MG63 (cell line): ENCODE data around the gene ALG11. TPM values are rescaled to one million over a fixed set of nuclear protein-coding genes. Genes with fewer than 3 reads are reported as not detected.
"Not testable (repeated sequence)": the region's sequence is repeated elsewhere in the genome, so short reads cannot be mapped to it uniquely, and the experiment has no call there.

Source experiments
- DNase-seq: peaks from one replicate; pipeline ENCODE4 v3.0.0-alpha.2; 2020
- H3K27me3 ChIP-seq: fragments of 250-450 bp; sonication (Bioruptor Pico); 2 replicates; pipeline ENCODE4 v1.5.1; 2020; ENCODE audit warnings: mild to moderate bottlenecking, moderate library complexity
- H3K36me3 ChIP-seq: fragments of 250-450 bp; sonication (Bioruptor Pico); 2 replicates; pipeline ENCODE4 v1.5.1; 2020; ENCODE audit warnings: mild to moderate bottlenecking, moderate library complexity
- H3K4me3 ChIP-seq: fragments of 250-450 bp; sonication (Bioruptor Pico); 2 replicates; pipeline ENCODE4 v1.5.1; 2020; ENCODE audit warnings: mild to moderate bottlenecking, moderate library complexity
- H3K9me3 ChIP-seq: fragments of 250-450 bp; sonication (Bioruptor Pico); 2 replicates; pipeline ENCODE4 v1.5.1; 2020; ENCODE audit warnings: mild to moderate bottlenecking, moderate library complexity
- total RNA-seq: library from RNA; depleted of rRNA; stranded (reverse); fragments of >200 nt; shearing (Covaris generic); gene quantifications from 2 replicates; pipeline ENCODE4 v1.2.3, GENCODE V29; 2014; ENCODE audit warnings: low replicate concordance

The ALG11 gene
- total RNA-seq, 1 experiment from 2014 or later, result 9.6 TPM

- H3K9me3 ChIP-seq, result no peaks in the 10 kb centered on the region
- peak within 1 kb of the TSS; percentile 77 for H3K4me3 ChIP-seq
- H3K27me3 ChIP-seq, result peaks cover 11% of the 10 kb centered on the region
- H3K36me3 ChIP-seq, result no peaks in the 10 kb centered on the region; the same call in 1 of the 2 replicates
- peak; percentile 9 for DNase-seq
Observed at GRCh38 chr13:52010890-52011631, 1.1 kb upstream of the ALG11 start, which contains the start of gene ATP7B. Gene ATP7B, minus strand, starts transcription at chr13:52011450. Its CDS starts 113 bp downstream, at chr13:52011337.

DNA sequence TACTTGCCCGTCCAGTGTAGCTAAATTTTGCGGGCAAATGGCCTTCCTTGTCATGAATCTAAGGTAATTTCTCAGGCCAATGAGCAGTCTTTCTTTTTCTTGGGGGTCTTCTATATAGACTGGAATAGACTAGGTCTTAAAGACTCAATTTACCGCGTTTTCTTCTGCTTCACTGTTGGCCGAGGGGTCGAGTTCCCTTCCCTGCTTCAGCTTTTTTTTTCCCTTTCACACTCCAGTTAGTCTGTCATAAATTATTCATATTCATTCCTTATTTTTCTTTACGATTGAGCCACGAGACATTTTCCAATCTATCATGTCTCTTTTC lies 276 bp downstream of the ALG11 start:
- Histone ChIP-seq H3K9me3 (no peaks in the 10 kb centered on the region), H3K36me3 (peaks cover 3% of the 10 kb centered on the region), H3K4me3 (peak overlapping the region; percentile 77), H3K27me3 (peaks cover 11% of the 10 kb centered on the region)
- DNase-seq, result no peak

DNA sequence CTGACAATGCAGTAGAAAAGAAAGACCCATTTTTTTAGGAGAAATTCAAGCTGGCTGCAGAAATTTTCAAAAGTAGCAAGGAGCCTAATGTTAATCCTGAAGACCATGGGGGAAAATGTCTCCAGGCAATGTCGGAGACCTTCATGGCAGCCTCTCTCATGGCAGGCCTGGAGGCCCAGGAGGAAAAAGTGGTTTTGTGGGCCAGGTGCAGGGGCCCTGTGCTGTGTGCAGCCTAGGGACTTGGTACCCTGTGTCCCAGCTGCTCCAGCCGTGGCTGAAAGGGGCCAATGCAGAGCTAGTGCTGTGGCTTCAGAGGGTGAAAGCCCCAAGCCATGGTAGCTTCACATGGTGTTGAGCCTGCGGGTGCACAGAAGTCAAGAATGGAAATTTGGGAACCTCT lies 4.1 kb downstream of the ALG11 start:
- no peak for DNase-seq
- peaks cover 20% of the 10 kb centered on the region for H3K36me3 ChIP-seq
- no peak overlapping the region for H3K4me3 ChIP-seq
- H3K27me3 ChIP-seq, result peaks cover 2% of the 10 kb centered on the region; the same call in 1 of the 2 replicates
- H3K9me3 ChIP-seq, result no peaks in the 10 kb centered on the region

GRCh38 chr13:52020191-52020590 lies 8.0 kb downstream of the ALG11 start:
- H3K36me3 ChIP-seq, result peaks cover 35% of the 10 kb centered on the region
- H3K4me3 ChIP-seq, result no peak overlapping the region
- no peaks in the 10 kb centered on the region for H3K27me3 ChIP-seq
- no peak for DNase-seq
- H3K9me3 ChIP-seq, result no peaks in the 10 kb centered on the region

GRCh38 chr13:52022356-52022755 lies 10.2 kb downstream of the ALG11 start:
- DNase-seq, result no peak
- Histone ChIP-seq H3K27me3 (no peaks in the 10 kb centered on the region), H3K4me3 (no peak overlapping the region), H3K9me3 (no peaks in the 10 kb centered on the region), H3K36me3 (peaks cover 41% of the 10 kb centered on the region)

DNA sequence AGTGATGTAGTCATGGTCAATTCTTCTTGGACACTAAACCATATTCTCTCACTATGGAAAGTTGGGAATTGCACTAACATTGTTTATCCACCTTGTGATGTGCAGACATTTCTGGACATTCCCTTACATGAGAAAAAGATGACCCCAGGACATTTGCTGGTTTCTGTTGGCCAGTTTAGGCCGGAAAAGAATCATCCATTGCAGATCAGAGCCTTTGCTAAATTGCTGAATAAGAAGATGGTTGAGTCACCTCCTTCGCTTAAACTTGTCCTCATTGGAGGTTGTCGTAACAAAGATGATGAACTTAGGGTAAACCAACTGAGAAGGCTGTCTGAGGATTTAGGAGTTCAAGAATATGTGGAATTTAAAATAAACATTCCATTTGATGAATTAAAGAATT lies 12.3 kb downstream of the ALG11 start, which contains the start of gene UTP14C:
Gene UTP14C, plus strand, starts transcription at position 211 of the 400 bp plus-strand sequence. CDS start 4,114 bp downstream, outside the sequence.
- Histone ChIP-seq H3K27me3 (no peaks in the 10 kb centered on the region), H3K4me3 (no peak within 1 kb of the TSS), H3K9me3 (no peaks in the 10 kb centered on the region), H3K36me3 (peaks cover 35% of the 10 kb centered on the region)
- DNase-seq, result no peak

GRCh38 chr13:52025475-52026245 lies 13.5 kb downstream of the ALG11 start:
- H3K4me3 ChIP-seq, result no peak overlapping the region
- H3K36me3 ChIP-seq, result peaks cover 27% of the 10 kb centered on the region
- DNase-seq, result no peak
- no peaks in the 10 kb centered on the region for H3K9me3 ChIP-seq
- no peaks in the 10 kb centered on the region for H3K27me3 ChIP-seq

GRCh38 chr13:52026246-52026626 lies 14.0 kb downstream of the ALG11 start:
- DNase-seq, result no peak
- Histone ChIP-seq H3K27me3 (no peaks in the 10 kb centered on the region), H3K9me3 (no peaks in the 10 kb centered on the region), H3K4me3 (no peak overlapping the region), H3K36me3 (peaks cover 27% of the 10 kb centered on the region)

- H3K4me3 ChIP-seq, result no peak overlapping the region
- H3K27me3 ChIP-seq, result no peaks in the 10 kb centered on the region
- DNase-seq, result no peak
- H3K9me3 ChIP-seq, result no peaks in the 10 kb centered on the region
- H3K36me3 ChIP-seq, result peaks cover 24% of the 10 kb centered on the region
Observed at GRCh38 chr13:52027832-52028231, 15.6 kb downstream of the ALG11 start.

GRCh38 chr13:52029569-52029968 lies 17.4 kb downstream of the ALG11 start:
- H3K4me3 ChIP-seq, result no peak overlapping the region
- peaks cover 17% of the 10 kb centered on the region for H3K36me3 ChIP-seq
- no peak for DNase-seq
- H3K9me3 ChIP-seq, result no peaks in the 10 kb centered on the region
- H3K27me3 ChIP-seq, result no peaks in the 10 kb centered on the region

DNA sequence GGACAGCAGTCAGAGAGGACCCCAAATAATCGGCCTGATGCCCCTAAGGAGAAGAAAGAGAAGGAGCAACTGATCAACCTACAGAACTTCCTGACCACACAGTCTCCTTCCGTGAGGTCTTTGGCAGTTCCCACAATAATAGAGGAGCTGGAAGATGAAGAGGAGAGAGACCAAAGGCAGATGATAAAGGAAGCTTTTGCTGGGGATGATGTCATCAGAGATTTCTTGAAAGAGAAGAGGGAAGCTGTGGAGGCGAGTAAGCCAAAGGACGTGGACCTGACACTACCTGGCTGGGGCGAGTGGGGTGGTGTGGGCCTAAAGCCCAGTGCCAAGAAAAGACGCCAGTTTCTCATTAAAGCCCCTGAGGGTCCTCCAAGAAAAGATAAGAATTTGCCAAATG lies 18.2 kb downstream of the ALG11 start:
- not testable (repeated sequence) for H3K27me3 ChIP-seq, H3K4me3 ChIP-seq, DNase-seq, H3K9me3 ChIP-seq
- peaks cover 10% of the 10 kb centered on the region for H3K36me3 ChIP-seq

DNA sequence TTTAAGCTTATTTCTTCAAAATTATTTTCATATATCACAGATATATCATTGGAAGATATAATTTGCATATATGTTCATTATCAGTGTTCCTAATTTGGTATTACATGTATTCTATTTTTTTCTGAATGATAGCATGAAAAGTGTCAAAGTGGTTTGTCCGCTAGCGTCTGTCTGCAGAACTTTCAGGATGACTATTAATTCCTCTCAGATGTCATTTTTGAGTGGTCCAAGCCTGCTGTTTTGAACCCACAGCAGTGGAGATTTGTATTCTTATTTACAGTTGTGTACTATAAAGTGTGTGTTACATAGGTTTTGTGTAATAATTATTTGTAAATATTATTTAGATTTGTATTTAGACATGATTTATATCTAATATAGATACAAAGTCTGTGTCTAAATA lies 20.8 kb downstream of the ALG11 start:
- H3K27me3 ChIP-seq, result no peaks in the 10 kb centered on the region
- H3K9me3 ChIP-seq, result no peaks in the 10 kb centered on the region
- H3K36me3 ChIP-seq, result peaks cover 3% of the 10 kb centered on the region; the same call in 1 of the 2 replicates
- H3K4me3 ChIP-seq, result no peak overlapping the region
- no peak for DNase-seq

DNA sequence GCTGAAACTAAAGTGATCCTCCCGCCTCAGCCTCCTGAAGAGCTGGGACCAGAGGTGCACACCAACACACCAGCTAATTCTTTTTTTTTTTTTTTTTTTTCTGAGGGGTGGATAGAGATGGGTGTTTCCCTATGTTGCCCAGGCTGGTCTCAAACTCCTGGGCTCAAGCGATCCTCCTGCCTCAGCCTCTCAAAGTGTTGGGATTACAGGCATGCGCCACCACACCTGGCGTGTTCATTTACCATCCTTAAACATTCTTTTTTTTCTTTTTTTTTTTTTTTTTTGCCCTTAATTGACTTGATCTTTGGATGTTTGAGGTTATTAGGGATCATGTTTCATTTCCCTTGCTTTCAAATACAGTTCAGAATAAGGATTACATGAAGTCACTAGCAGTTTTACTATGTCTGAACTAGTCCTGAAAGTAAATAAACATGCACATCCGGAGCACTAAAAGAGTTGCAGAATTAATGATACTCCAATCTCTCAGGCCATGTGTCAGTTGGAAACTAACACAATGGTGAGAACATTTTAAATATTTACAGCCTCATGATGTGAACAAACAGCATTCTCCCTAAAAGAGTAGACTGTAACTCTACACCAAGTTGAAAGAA lies 22.5 kb downstream of the ALG11 start:
- no peak for DNase-seq
- H3K27me3 ChIP-seq, result no peaks in the 10 kb centered on the region
- no peaks in the 10 kb centered on the region for H3K36me3 ChIP-seq
- no peaks in the 10 kb centered on the region for H3K9me3 ChIP-seq
- no peak overlapping the region for H3K4me3 ChIP-seq

DNA sequence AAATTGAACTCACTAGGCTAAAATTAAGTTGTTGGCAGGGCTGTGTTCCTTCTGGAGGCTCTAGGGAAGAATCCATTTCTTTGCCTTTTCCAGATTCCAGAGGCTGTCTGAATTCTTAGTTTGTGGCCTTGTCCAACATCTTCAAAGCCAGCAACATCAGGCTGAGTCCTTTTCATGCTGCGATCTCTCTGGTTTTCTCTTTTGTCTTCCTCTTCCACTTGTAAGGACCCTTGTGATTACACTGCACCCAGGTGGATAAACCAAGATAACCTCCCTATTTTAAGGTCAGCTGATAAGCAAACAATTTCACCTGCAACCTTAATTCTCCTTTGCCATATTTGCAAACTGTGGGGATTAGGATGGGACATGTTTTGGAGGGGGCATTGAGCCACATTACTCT lies 23.8 kb downstream of the ALG11 start:
- Histone ChIP-seq H3K9me3 (no peaks in the 10 kb centered on the region), H3K4me3 (no peak overlapping the region), H3K27me3 (no peaks in the 10 kb centered on the region), H3K36me3 (no peaks in the 10 kb centered on the region)
- DNase-seq, result no peak

GRCh38 chr13:52043675-52044074 lies 31.5 kb downstream of the ALG11 start:
- Histone ChIP-seq H3K9me3 (peaks cover 3% of the 10 kb centered on the region; the same call in 1 of the 2 replicates), H3K36me3 (no peaks in the 10 kb centered on the region), H3K27me3 (no peaks in the 10 kb centered on the region), H3K4me3 (no peak overlapping the region)
- no peak for DNase-seq

- Histone ChIP-seq H3K9me3 (no peaks in the 10 kb centered on the region; the same call in 1 of the 2 replicates), H3K27me3 (no peaks in the 10 kb centered on the region), H3K4me3 (no peak overlapping the region), H3K36me3 (no peaks in the 10 kb centered on the region)
- DNase-seq, result no peak
Observed at GRCh38 chr13:52047463-52047862, 35.3 kb downstream of the ALG11 start.

GRCh38 chr13:52048516-52048915 lies 36.3 kb downstream of the ALG11 start:
- Histone ChIP-seq H3K27me3 (no peaks in the 10 kb centered on the region), H3K9me3 (no peaks in the 10 kb centered on the region), H3K4me3 (no peak overlapping the region), H3K36me3 (no peaks in the 10 kb centered on the region)
- DNase-seq, result no peak
